Measurements from ENCODE around the gene GLRX. TPM values are rescaled to one million over a fixed set of nuclear protein-coding genes. Genes with fewer than 3 reads are reported as not detected.
"Not testable (repeated sequence)": the region's sequence is repeated elsewhere in the genome, so short reads cannot be mapped to it uniquely, and the experiment has no call there.

GLRX gene
- polyA plus RNA-seq, 1 donor (not counting 4 experiments of a cell fraction or from before 2014, with no cell fraction given), result 15.6 TPM

DNA sequence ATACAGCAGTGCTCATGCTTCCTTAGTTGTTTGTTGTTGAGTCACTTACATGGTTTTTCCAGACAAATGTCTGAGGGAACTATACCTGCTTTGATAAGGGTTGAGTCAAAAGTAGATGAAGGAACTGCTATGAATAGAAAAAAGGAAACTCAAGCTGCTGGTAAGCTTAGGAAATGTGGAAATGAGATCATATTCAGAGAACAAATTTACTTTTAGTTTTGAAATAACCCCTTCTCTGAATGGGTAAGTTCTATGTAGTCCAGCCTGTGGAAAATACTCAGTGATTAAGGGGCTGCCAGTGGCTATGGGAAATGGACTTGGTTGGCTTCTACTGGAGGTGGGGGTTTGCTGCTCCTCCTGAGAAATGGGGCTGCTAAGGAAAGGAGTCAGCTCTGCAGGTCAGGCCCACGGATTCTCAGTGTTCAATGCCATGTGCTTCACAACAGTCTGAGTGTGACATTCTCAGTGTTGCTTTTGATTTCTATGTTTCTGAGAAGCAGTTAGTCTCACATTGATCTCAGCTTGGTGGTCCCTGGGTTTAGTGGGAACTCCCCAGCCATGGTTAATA is 47.7 kb upstream of the GLRX start:
- Histone ChIP-seq H3K9ac (ENCODE audit: control insufficient read depth, extremely low read depth, insufficient read depth, low read length) (peak overlapping the region; percentile 19), H3K79me2 (ENCODE audit: control insufficient read depth, insufficient read depth, low read length) (no peaks in the 10 kb centered on the region), H3K27me3 (ENCODE audit: control insufficient read depth, extremely low read depth, insufficient read depth, low read length) (no peaks in the 10 kb centered on the region), H4K20me1 (ENCODE audit: control insufficient read depth, extremely low read depth, insufficient read depth, low read length) (no peaks in the 10 kb centered on the region), H3K9me3 (ENCODE audit: control insufficient read depth, low read depth, low read length) (no peaks in the 10 kb centered on the region), H3K4me1 (ENCODE audit: control insufficient read depth, extremely low read depth, insufficient read depth, low read length) (peaks cover 10% of the 10 kb centered on the region), H3K27ac (ENCODE audit: control insufficient read depth, insufficient read depth, low read length) (peak overlapping the region; percentile 69), H3K4me3 (ENCODE audit: control insufficient read depth in 2 of 3, extremely low read depth in 1 of 3, insufficient read depth in 2 of 3, low read depth in 1 of 3, low read length in 3 of 3) (no peak overlapping the region), H3K36me3 (ENCODE audit: control insufficient read depth in 2 of 2, extremely low read depth in 1 of 2, insufficient read depth in 2 of 2, low read length in 2 of 2) (no peaks in the 10 kb centered on the region), H3K4me2 (ENCODE audit: control insufficient read depth, extremely low read depth, insufficient read depth, low read depth, low read length) (peak overlapping the region; percentile 27), H3K9me1 (ENCODE audit: control insufficient read depth, extremely low read depth, insufficient read depth, low read length) (no peaks in the 10 kb centered on the region), H2AFZ (ENCODE audit: control insufficient read depth, low read length) (peak overlapping the region; percentile 20)
- FAIRE-seq (peak; percentile 34), DNase-seq (ENCODE audit: low read depth, low spot score) (peak; percentile 44)
- dilution Hi-C loops (cut with MboI; ENCODE audit: extremely low pct_ligation_motif_present, low sequenced_read_pairs), result no loop called here
- TF ChIP-seq, protein P1, sequence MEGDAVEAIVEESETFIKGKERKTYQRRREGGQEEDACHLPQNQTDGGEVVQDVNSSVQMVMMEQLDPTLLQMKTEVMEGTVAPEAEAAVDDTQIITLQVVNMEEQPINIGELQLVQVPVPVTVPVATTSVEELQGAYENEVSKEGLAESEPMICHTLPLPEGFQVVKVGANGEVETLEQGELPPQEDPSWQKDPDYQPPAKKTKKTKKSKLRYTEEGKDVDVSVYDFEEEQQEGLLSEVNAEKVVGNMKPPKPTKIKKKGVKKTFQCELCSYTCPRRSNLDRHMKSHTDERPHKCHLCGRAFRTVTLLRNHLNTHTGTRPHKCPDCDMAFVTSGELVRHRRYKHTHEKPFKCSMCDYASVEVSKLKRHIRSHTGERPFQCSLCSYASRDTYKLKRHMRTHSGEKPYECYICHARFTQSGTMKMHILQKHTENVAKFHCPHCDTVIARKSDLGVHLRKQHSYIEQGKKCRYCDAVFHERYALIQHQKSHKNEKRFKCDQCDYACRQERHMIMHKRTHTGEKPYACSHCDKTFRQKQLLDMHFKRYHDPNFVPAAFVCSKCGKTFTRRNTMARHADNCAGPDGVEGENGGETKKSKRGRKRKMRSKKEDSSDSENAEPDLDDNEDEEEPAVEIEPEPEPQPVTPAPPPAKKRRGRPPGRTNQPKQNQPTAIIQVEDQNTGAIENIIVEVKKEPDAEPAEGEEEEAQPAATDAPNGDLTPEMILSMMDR (optimal IDR thresholded peaks at IDR 0.05 in 1 of 3, IDR thresholded peaks at IDR 0.05 in 1 of 3, conservative IDR thresholded peaks at IDR 0.05 in 1 of 3; ENCODE audit: extremely low read depth in 1 of 3, insufficient read depth in 2 of 3, low read length in 3 of 3), result no peak
- TF ChIP-seq EZH2 (IDR thresholded peaks at IDR 0.05; ENCODE audit: low read length), result no peak

DNA sequence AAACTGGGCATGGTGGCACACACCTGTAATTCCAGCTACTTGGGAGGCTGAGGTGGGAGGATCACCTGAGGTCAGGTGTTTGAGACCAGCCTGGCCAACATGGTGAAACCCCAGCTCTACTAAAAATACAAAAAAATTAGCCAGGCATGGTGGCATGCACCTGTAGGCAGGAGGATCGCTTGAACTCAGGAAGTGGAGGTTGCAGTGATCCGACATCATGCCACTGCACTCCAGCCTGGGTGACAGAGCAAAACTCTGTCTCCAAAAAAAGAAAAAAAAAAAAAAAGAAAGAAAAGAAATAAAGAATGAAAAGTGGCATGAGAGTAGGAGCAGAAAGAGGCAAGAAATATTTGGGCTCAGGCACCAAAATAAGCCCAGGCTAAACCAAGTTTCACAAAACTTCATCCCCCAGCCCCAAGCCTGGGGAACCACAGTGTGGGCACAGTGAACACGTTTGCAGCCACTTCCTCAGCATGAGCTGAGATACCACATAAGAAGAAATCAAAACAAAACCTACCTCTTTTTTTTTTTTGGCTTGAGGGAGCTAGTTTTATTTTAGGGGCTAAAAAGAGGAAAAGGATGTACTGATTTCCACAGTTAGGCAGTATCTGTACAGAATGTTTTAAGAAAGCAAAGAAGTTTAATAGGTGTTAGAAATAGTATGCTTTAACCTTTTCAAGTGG is 46.8 kb upstream of the GLRX start:
- H3K4me2 ChIP-seq (ENCODE audit: control insufficient read depth, extremely low read depth, insufficient read depth, low read depth, low read length); dilution Hi-C loops (cut with MboI; ENCODE audit: extremely low pct_ligation_motif_present, low sequenced_read_pairs); H3K36me3 ChIP-seq (ENCODE audit: control insufficient read depth in 2 of 2, extremely low read depth in 1 of 2, insufficient read depth in 2 of 2, low read length in 2 of 2); H3K27me3 ChIP-seq (ENCODE audit: control insufficient read depth, extremely low read depth, insufficient read depth, low read length); H3K9ac ChIP-seq (ENCODE audit: control insufficient read depth, extremely low read depth, insufficient read depth, low read length); DNase-seq (ENCODE audit: low read depth, low spot score); H3K9me3 ChIP-seq (ENCODE audit: control insufficient read depth, low read depth, low read length); H4K20me1 ChIP-seq (ENCODE audit: control insufficient read depth, extremely low read depth, insufficient read depth, low read length); FAIRE-seq; H3K9me1 ChIP-seq (ENCODE audit: control insufficient read depth, extremely low read depth, insufficient read depth, low read length); H3K79me2 ChIP-seq (ENCODE audit: control insufficient read depth, insufficient read depth, low read length); H3K4me3 ChIP-seq (ENCODE audit: control insufficient read depth in 2 of 3, extremely low read depth in 1 of 3, insufficient read depth in 2 of 3, low read depth in 1 of 3, low read length in 3 of 3); H2AFZ ChIP-seq (ENCODE audit: control insufficient read depth, low read length); H3K27ac ChIP-seq (ENCODE audit: control insufficient read depth, insufficient read depth, low read length): not testable (repeated sequence)
- H3K4me1 ChIP-seq (ENCODE audit: control insufficient read depth, extremely low read depth, insufficient read depth, low read length), result peaks cover 17% of the 10 kb centered on the region
